ENCODE measurements around the gene PRPS1.
"Not testable (repeated sequence)": the region's sequence is repeated elsewhere in the genome, so short reads cannot be mapped to it uniquely, and the experiment has no call there.

The PRPS1 gene

GRCh38 chrX:107630031-107630689 lies 1.9 kb downstream of the PRPS1 start:
- no peak for DNase-seq

DNA sequence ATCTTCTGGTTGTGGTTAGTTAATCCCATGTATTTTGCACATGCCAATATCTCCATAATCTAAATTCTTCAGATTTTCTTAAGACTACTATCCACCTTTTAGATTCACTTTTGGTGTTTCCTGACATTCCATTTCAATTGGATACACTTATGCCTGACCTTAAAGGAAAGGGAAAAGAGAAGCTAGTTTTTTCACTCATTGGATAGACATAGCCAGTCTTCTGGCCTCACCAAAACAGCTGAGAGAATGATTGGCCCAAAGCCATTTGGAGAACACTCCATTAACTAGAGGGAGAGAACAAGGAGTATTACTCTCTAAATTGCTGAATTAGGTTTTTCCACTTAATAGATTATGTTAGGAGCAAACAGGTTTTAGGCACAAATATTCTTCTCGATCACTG lies 4.0 kb downstream of the PRPS1 start:
- DNase-seq = no peak

GRCh38 chrX:107646735-107647134 lies 18.4 kb downstream of the PRPS1 start:
- DNase-seq = no peak

DNA sequence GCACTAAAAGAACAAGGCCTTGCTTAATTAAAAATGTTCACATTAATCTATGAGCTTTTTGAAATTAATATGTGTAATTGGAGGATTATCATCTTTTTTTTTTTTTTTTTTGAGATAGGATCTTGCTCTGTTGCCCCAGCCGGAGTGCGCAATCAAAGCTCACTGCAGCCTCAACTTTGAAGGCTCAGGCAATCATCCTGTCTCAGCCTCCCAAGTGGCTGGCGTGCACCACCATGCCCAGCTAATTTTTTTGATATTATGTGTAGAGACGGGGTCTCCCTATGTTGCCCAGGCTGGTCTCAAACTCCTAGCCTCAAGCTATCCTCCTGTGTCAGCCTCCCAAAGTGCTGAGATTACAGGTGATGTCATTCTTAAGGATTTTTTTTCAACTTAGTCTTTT lies 20.0 kb downstream of the PRPS1 start:
- no peak for DNase-seq

DNA sequence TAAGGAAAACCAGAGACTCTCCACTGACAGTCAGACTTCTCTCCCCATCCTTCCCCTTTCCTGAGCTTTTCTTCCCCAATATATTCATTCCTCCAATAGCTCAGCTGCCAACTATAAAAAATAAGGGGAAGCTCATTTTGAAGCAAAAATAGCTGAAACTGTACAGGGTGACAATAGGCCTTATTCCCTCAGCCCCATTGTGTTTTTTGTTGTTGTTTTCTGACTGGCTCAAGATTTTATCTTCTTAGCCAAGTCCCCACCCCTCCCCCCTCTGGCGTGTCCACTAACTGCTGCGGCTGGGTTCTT lies 26.2 kb downstream of the PRPS1 start:
- DNase-seq = no peak

GRCh38 chrX:107654872-107655761 lies 26.8 kb downstream of the PRPS1 start:
- peak; percentile 40 to 57 (median 55) for DNase-seq

- DNase-seq = no peak
Observed at GRCh38 chrX:107656978-107657377, 28.7 kb downstream of the PRPS1 start.

- no peak for DNase-seq
Observed at GRCh38 chrX:107658660-107659059, 30.4 kb downstream of the PRPS1 start.

GRCh38 chrX:107659286-107659685 lies 31.0 kb downstream of the PRPS1 start:
- no peak for DNase-seq

DNA sequence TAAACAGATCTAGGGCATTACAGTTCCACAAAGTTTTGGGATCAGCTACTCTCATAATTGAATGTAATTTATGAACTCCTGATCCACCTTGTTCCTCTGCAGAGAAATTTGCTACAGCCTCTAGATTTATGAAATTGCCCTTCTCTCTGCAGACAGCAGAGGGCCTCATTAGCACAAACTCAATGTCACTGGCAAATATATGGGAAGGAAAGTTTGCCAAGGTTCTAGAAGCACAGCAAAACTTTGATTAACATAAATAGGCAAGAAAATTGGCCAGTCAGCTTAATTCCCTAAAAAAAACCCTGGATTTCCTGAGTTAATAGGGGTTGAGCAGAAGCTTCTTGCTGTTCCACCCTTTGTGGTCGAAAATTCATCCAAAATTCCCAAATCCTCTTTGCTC lies 31.5 kb downstream of the PRPS1 start:
- peak in 1 of 5 donors; percentile 32 for DNase-seq

GRCh38 chrX:107662145-107662544 lies 33.8 kb downstream of the PRPS1 start:
- DNase-seq = no peak

GRCh38 chrX:107662824-107663223 lies 34.5 kb downstream of the PRPS1 start:
- no peak for DNase-seq

DNA sequence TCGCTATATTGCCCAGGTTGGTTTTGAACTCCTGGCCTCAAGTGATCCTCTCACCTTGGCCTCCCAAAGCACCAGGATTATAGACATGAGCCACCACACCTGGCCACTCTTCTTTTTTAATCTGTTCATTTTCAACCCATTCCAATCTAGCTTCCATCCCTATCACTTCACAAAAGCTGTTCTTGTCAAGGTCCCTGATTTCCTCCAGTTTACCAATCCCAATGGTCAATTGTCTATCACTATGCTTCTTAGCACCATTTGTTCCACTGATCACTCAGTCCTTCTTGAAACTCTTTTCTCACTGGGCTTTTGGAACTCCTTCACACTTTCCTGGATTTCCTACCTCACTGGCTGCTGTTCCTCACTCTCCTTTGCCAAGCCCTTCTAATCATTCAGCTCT lies 38.6 kb downstream of the PRPS1 start:
- DNase-seq = no peak

GRCh38 chrX:107667426-107667825 lies 39.1 kb downstream of the PRPS1 start:
- DNase-seq = no peak

DNA sequence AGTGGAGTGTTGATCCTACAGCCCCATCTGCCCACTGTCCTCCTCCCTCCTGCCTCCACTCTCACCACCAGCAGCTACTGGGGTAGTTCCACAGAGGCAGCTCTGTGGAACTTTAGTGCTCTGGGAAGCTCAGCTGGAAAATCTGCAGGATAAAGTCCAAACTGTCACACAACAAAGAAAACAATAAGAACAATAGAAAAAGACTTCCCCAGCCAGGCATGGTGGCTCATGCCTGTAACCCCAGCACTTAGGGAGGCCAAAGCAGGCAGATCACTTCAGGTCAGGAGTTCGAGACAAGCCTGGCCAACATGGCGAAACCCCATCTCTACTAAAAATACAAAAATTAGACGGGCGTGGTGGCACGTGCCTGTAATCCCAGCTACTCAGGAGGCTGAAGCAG lies 40.4 kb downstream of the PRPS1 start:
- not testable (repeated sequence) for DNase-seq

DNA sequence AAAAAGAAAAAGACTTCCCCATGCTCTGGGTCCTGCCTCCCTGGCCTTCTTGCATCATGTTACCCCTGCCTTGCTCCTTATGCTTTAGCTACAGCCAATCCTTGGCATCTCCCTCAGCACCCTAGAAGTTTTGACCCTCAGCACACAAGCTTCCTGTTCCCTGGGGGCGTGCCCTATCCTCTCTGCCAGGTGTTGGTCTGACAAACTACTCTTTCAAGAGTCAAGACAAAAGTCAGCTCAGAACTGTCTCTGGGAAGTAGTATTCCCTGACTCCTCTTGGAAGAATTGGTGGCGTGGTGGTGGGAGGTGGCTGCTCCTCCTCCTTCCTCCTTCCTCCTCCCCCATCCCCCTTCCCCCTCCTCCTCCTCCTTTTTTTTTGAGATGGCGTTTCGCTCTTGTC lies 41.0 kb downstream of the PRPS1 start:
- no peak for DNase-seq

DNA sequence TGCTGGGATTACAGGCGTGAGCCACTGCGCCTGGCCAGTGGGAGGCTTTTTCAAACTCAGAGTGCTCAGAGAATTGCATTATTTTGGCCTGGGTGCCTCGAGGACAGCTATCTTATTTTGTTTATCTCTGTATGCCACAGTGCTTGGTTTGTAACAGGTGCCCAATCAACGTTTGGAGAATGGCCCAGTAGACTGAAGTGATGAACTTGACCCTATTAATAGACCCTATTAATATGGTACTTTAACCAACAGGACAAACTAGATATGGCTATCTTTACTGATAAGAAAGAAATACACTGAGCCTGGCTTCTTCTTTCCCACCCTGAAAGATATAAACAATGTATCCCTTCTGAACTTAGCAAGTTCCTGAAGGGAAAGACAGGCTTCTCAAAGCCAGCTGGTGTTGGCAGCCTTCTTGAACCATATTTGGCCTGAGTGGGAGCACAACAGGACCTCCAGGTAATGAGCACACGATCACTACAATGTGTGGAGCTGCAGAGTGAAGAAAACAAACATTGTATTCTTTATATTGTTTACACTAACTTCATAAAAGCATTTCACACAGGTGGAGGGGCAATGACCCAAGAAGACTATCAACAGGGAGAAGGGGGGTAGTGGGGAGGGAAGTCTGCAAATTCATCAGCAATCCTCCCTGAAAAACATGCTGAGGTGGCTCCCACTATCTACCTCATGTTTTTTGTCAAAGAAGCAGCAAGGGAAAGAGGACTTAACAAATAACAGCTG lies 41.7 kb downstream of the PRPS1 start:
- DNase-seq = no peak

DNA sequence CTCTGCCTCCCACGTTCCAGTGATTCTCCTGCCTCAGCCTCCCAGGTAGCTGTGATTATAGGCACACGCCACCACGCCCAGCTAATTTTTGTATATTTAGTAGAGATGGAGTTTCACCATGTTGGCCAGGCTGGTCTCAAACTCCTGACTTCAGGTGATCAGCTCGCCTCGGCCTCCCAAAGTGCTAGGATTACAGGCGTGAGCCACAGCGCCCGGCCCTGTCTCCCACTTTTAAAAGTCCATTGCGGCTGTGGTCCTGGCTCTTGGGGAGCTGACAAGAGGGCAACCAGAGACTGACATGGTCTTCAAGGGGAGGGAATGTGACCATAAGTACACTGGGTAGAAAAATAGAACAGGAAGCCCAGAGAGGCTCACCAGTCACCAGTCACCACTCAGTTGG lies 42.9 kb downstream of the PRPS1 start:
- not testable (repeated sequence) for DNase-seq

- peak; percentile 59 to 90 (median 66) for DNase-seq
Observed at GRCh38 chrX:107672955-107673378, 44.7 kb downstream of the PRPS1 start.

- DNase-seq = no peak
Observed at GRCh38 chrX:107673431-107673830, 45.1 kb downstream of the PRPS1 start.

DNA sequence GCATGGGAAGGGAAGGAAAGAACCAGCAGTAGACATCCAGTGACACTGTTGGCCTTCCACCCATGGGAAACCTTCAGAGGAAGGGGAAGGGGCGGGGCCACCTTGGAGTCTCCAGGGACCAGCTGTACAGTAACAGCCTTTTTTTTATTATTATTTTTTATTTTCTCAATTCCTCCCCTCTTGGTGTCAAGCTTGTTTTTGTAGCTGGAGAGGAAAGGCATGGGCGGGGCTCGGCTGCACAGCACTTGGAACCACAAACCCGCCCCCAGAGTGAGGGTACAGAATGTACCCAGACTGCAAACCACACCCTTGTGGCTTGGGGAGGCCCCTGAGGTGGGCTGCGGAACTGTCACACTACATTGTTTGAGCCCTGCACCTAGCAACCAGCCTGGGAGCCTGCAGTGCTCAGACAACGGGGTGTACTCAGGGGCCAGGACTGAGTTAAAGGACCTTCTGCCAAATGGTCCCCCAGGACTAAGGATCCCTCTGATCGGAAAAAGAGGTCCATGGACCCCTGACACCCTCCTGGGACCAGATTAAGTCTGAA lies 45.7 kb downstream of the PRPS1 start:
- DNase-seq = peak; percentile 77 to 92 (median 85)

DNA sequence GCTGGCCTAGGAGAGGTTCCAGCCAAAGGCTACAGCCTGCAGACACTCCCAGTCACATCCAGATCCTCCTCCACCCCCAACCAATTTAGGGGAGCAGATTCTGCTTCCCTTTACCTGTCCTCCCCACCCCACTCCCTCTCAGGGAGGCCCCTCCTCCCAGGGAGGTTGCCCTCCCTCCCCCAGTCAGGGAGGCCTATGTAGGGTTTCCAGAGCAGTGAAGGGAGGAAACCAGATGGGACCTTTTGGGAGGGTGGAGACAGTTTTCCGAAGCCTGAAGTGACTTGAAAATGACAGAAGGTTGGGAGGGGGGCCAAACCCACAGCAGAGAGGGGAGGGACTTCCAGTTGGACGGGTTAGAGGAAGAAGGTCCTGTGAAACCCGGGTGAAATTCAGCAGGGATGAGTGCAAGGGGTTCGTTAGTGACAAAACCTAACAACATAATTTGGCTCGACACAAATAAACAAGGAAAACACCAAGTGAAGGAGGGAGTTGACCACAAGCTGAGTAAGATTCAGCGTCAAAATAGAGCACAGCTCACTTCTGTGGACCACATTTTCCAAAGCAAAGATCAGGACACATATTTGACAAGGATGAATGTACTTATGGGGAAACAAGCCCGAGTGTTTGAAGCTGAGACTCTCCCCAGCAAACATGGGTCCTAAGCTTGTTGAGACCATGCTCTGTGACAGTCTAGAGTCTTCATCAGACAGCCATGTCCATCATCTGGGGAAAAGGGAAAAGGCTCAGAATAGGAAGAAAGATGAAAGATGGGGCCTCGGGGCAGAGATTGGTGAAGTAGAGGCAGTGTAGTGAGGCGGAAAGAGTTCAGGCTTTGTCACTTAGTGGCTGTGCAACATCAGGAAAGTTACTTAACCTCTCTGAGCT lies 46.4 kb downstream of the PRPS1 start:
- DNase-seq = peak; percentile 16 to 50 (median 29)

DNA sequence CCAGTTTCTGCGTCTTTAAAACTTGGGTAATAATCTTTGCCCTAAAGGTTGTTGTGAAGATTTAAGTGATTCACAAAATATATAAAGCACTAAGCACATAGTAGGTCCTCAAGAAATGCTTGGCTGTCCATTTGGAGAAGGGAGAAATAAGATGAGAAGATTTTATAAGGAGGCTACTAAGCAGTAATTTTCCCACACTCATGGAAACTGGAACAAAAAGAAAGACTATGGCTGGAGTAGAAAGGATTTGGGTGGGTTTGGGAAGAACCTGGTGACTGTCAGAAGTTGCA lies 47.0 kb downstream of the PRPS1 start:
- DNase-seq = no peak
